GM19438 (cell line): ENCODE measurements around the gene CCDC33.
"Not testable (repeated sequence)": the region's sequence is repeated elsewhere in the genome, so short reads cannot be mapped to it uniquely, and the experiment has no call there.

Experiments
- ATAC-seq: cut with Tn5 transposase; IDR thresholded peaks from one replicate; pipeline ENCODE4 v1.9.1; 2021; ENCODE audit warnings: low read depth; ENCODE audit not compliant: unreplicated experiment

The CCDC33 gene

GRCh38 chr15:74350295-74351275 lies 114.5 kb downstream of the CCDC33 start:
- no peak for ATAC-seq

GRCh38 chr15:74351670-74352069 lies 115.5 kb downstream of the CCDC33 start:
- no peak for ATAC-seq

GRCh38 chr15:74352393-74352910 lies 116.3 kb downstream of the CCDC33 start:
- no peak for ATAC-seq

- not testable (repeated sequence) for ATAC-seq
Observed at GRCh38 chr15:74353992-74354391, 117.9 kb downstream of the CCDC33 start.

- not testable (repeated sequence) for ATAC-seq
Observed at GRCh38 chr15:74356050-74356449, 119.9 kb downstream of the CCDC33 start.

- ATAC-seq: not testable (repeated sequence)
Observed at GRCh38 chr15:74357514-74357913, 121.4 kb downstream of the CCDC33 start.

- not testable (repeated sequence) for ATAC-seq
Observed at GRCh38 chr15:74359376-74359775, 123.2 kb downstream of the CCDC33 start.

GRCh38 chr15:74360855-74361254 lies 124.7 kb downstream of the CCDC33 start:
- ATAC-seq: not testable (repeated sequence)

GRCh38 chr15:74362482-74362881 lies 126.4 kb downstream of the CCDC33 start:
- no peak for ATAC-seq

GRCh38 chr15:74364936-74365597 lies 128.9 kb downstream of the CCDC33 start:
- ATAC-seq: no peak

GRCh38 chr15:74365598-74366445 lies 129.7 kb downstream of the CCDC33 start:
- ATAC-seq: no peak

GRCh38 chr15:74367296-74367854 lies 131.2 kb downstream of the CCDC33 start, which contains the start of gene CYP11A1:
TSS of gene CYP11A1 (minus strand) at chr15:74367646. CDS start at chr15:74367585, 61 bp downstream.
- no peak for ATAC-seq

GRCh38 chr15:74368121-74368520 lies 132.0 kb downstream of the CCDC33 start:
- no peak for ATAC-seq

- no peak for ATAC-seq
Observed at GRCh38 chr15:74369084-74369745, 133.1 kb downstream of the CCDC33 start.

GRCh38 chr15:74369756-74370155 lies 133.6 kb downstream of the CCDC33 start:
- no peak for ATAC-seq

- ATAC-seq: no peak
Observed at GRCh38 chr15:74370471-74370870, 134.3 kb downstream of the CCDC33 start.

GRCh38 chr15:74373056-74373650 lies 137.0 kb downstream of the CCDC33 start:
- ATAC-seq: no peak

GRCh38 chr15:74373731-74374647 lies 137.9 kb downstream of the CCDC33 start:
- peak; percentile 69 for ATAC-seq
